A673 (cell line): ENCODE results near the gene FAM98B.

ENCODE experiments used
- CTCF ChIP-seq: fragments of 300-800, 200-600 bp; sonication (generic); conservative IDR thresholded peaks from 2 replicates; pipeline ENCODE4 v1.5.1; 2017; ENCODE audit warnings: low read depth, mild to moderate bottlenecking, antibody characterized with exemption, low read length, moderate library complexity, mixed read lengths
- EZH2 ChIP-seq: fragments of 200-600 bp; sonication (generic); IDR thresholded peaks from 2 replicates; pipeline ENCODE4 v1.6.1; 2017; ENCODE audit warnings: borderline replicate concordance, low read depth, mild to moderate bottlenecking, mixed read lengths, antibody characterized with exemption, low read length; ENCODE audit not compliant: poor library complexity, severe bottlenecking

DNA sequence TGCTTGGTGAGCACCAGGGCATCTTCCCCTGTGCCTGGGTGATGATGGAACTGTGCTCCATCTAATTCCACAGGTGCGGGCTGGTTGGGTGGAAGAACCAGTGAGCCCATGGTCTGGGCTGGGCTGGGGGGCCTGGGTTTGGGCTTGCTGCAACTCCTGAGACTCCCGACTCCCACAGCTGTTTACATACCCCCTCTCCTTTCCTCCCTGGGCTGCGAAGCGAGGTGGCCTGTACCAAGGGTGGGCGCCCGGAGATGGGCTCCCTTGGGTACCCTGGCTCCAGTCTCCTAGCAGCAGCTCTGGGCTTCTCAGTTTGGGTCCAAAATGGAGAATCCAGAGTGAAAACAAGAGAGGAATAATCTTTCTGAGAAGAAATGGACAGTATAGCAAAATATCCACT lies 5.6 kb downstream of the FAM98B start:
- TF ChIP-seq CTCF: no peak
- no peak for TF ChIP-seq EZH2
